Measurements from ENCODE around the gene PCDHGA10. TPM values are rescaled to one million over a fixed set of nuclear protein-coding genes. Genes with fewer than 3 reads are reported as not detected.
"Not testable (repeated sequence)": the region's sequence is repeated elsewhere in the genome, so short reads cannot be mapped to it uniquely, and the experiment has no call there.

The PCDHGA10 gene
- total RNA-seq, 1 donor from 2014 or later = 12.4 TPM

DNA sequence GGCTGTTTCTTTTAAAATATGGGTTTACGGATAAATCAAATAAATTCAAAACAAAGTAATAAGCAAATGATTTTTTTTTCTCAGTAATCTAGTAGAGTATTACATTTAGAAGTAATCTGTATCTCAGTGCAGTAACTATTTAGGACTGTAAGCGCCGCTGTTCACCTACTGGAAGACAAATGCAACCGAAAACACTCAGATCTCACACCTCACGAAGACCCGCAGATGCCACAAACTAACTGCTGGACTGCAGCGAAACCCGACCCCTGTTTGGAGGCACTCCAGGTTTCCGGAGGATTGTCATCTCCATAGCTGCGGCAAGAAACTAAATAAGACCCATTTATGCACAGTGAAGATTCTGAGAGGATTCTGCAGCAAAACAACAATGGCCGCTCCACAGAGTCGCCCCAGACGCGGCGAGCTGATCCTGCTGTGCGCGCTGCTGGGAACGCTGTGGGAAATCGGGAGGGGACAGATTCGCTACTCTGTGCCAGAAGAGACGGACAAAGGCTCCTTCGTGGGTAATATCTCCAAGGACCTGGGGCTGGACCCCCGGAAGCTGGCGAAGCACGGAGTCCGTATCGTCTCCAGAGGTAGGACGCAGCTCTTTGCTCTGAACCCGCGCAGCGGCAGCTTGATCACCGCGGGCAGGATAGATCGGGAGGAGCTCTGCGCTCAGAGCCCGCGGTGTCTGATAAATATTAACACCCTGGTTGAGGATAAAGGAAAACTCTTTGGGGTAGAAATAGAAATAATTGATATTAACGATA lies 20.2 kb upstream of the PCDHGA10 start, which contains the start of gene PCDHGA8:
Gene PCDHGA8 (plus strand): TSS at position 205 of the 770 bp plus-strand sequence. CDS start 181 bp downstream, at position 386.
- DNase-seq (ENCODE audit: extremely low read depth, low read depth, low spot score) = no peak

DNA sequence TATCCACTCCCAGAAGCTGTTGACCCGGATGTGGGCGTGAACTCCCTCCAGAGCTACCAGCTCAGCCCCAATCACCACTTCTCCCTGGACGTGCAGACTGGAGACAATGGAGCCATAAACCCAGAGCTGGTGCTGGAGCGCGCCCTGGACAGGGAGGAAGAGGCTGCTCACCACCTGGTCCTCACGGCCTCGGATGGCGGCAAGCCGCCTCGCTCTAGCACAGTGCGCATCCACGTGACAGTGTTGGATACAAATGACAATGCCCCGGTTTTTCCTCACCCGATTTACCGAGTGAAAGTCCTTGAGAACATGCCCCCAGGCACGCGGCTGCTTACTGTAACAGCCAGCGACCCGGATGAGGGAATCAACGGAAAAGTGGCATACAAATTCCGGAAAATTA lies 19.5 kb upstream of the PCDHGA10 start:
- no peak for DNase-seq (ENCODE audit: extremely low read depth, low read depth, low spot score)

- DNase-seq (ENCODE audit: extremely low read depth, low read depth, low spot score) = not testable (repeated sequence)
Measured at GRCh38 chr5:141394401-141395187, 18.2 kb upstream of the PCDHGA10 start.

DNA sequence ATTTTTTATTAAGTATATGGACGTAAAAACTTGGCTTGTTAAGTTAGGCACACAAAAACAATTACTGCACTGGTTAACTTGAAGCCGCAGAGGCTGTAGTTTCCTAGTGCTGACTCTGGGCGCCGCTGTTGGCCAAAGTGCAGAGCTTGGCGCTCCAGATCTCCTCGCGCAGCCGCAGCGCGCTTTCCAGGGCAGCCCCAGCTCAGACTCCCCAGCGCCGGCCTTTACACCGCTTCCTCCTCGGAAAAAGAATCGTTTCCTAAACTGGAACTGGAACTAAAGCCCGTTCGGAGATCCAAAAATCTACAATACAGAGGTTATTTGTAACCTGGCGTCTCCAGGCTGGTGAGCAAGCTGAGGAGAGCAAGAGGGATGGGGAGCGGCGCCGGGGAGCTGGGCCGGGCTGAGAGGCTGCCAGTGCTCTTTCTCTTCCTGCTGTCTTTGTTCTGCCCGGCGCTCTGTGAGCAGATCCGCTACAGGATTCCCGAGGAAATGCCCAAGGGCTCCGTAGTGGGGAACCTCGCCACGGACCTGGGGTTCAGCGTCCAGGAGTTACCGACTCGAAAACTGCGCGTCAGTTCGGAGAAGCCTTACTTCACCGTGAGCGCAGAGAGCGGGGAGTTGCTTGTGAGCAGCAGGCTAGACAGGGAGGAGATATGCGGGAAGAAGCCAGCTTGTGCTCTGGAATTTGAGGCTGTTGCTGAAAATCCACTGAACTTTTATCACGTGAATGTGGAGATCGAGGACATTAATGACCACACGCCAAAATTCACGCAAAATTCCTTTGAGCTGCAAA lies 14.8 kb upstream of the PCDHGA10 start, which contains the start of gene PCDHGB5:
Gene PCDHGB5 (plus strand): TSS at position 192 of the 796 bp plus-strand sequence. CDS start 181 bp downstream, at position 373.
- not testable (repeated sequence) for DNase-seq (ENCODE audit: extremely low read depth, low read depth, low spot score)

DNA sequence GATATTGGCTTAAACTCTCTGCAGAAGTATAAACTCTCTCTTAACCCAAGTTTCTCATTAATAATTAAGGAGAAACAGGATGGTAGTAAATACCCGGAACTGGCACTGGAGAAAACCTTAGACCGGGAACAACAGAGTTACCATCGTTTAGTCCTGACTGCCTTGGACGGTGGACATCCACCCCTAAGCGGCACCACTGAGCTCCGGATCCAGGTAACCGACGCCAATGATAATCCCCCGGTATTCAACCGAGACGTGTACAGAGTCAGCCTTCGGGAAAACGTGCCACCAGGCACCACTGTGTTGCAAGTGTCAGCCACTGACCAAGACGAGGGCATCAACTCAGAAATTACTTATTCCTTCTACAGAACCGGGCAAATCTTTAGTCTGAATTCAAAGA lies 14.2 kb upstream of the PCDHGA10 start:
- DNase-seq (ENCODE audit: extremely low read depth, low read depth, low spot score) = no peak

DNA sequence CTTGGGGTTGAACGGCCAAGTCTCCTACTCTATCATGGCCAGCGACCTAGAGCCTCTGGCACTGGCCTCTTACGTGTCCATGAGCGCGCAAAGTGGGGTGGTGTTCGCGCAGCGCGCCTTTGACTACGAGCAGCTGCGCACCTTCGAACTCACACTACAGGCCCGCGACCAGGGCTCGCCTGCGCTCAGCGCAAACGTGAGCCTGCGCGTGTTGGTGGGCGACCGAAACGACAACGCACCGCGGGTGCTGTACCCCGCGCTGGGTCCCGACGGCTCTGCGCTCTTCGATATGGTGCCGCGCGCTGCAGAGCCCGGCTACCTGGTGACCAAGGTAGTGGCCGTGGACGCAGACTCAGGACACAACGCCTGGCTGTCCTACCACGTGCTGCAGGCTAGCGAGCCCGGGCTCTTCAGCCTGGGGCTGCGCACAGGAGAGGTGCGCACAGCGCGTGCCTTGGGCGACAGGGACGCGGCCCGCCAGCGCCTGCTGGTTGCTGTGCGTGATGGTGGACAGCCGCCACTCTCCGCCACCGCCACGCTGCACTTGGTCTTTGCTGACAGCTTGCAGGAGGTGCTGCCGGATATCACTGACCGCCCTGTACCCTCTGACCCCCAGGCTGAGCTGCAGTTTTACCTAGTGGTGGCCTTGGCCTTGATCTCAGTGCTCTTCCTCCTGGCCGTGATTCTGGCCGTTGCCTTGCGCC lies 13.1 kb upstream of the PCDHGA10 start:
- DNase-seq (ENCODE audit: extremely low read depth, low read depth, low spot score) = no peak

DNA sequence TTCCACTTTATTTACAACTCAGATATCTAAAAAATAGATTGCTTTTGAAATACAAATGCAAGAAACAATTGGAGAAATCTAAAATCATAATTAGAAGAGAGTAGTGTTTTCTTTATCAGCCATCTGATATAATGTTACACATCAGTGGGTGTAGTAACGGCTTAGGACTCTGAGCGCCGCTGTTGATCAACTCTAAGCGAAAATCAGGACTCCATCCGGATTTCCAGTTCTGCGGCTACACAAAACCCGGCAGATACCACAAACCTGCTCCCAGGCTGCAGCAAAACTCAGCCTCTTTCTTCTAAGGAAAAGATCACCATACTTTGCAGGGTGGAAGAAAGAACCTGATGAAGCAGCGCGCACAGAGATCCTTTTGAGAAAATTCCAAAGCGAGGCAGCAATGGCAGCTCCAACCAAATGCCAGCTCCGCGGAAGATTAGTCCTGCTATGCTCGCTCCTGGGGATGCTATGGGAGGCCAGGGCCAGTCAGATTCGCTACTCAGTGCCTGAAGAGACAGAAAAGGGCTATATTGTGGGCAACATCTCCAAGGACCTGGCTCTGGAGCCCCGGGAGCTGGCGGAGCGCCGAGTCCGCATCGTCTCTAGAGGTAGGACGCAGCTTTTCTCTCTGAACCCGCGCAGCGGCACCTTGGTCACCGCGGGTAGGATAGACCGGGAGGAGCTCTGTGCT lies 10.1 kb upstream of the PCDHGA10 start, which contains the start of gene PCDHGA9:
Gene PCDHGA9 (plus strand): TSS at position 226 of the 691 bp plus-strand sequence. CDS start 175 bp downstream, at position 401.
- DNase-seq (ENCODE audit: extremely low read depth, low read depth, low spot score) = no peak

DNA sequence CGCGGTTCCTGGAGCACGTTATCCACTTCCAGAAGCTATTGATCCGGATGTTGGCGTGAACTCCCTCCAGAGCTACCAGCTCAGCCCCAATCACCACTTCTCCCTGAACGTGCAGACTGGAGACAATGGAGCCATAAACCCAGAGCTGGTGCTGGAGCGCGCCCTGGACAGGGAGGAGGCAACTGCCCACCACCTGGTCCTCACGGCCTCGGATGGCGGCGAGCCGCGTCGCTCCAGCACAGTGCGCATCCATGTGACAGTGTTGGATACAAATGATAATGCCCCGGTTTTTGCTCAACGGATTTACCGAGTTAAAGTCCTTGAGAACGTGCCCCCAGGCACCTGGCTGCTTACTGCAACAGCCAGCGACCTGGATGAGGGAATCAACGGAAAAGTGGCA lies 9.4 kb upstream of the PCDHGA10 start:
- no peak for DNase-seq (ENCODE audit: extremely low read depth, low read depth, low spot score)

DNA sequence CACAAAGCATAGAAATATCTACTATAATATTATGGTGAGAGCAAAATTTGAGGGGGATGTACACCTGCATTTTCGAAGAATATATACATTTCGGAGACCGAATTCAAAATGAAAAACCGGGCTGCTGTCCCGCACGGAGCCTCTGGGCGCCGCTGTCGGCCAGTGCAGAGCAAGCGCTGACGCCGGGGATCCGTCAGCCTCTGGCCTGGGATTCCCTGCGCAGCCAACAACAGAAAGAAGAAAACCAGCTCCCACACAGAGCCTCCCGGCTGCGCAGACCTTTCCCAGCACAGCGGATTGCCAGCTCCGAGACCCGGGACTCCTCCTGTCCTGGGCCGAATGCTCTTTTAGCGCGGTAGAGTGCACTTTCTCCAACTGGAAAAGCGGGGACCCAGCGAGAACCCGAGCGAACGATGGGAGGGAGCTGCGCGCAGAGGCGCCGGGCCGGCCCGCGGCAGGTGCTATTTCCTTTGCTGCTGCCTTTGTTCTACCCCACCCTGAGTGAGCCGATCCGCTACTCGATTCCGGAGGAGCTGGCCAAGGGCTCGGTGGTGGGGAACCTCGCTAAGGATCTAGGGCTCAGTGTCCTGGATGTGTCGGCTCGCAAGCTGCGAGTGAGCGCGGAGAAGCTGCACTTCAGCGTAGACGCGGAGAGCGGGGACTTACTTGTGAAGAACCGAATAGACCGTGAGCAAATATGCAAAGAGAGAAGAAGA lies 4.8 kb upstream of the PCDHGA10 start, which contains the start of gene PCDHGB6:
Gene PCDHGB6 (plus strand): TSS at position 232 of the 716 bp plus-strand sequence. CDS start 182 bp downstream, at position 414.
- not testable (repeated sequence) for DNase-seq (ENCODE audit: extremely low read depth, low read depth, low spot score)

- DNase-seq (ENCODE audit: extremely low read depth, low read depth, low spot score) = no peak
Measured at GRCh38 chr5:141409598-141410306, 3.0 kb upstream of the PCDHGA10 start.

DNA sequence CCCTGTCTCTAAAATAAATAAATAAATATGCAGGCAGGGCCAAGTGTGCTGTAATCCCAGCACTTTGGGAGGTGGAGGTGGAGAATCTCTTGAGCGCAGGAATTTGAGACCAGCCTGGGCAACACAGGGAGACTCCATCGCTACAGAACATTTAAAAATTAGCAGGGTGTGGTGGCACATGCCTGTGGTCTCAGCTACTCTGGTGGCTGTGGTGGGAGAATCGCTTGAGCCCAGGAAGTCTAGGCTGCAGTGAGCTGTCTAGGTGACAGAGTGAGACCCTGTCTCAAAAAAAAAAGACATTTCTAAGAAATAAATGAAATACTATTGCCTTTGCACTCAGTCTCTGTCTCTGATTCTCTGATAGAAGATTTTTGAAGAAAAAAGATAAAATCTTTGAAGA lies 1.2 kb upstream of the PCDHGA10 start:
- no peak for DNase-seq (ENCODE audit: extremely low read depth, low read depth, low spot score)

GRCh38 chr5:141413540-141414069 lies 818 bp downstream of the PCDHGA10 start:
- DNase-seq (ENCODE audit: extremely low read depth, low read depth, low spot score) = no peak

DNA sequence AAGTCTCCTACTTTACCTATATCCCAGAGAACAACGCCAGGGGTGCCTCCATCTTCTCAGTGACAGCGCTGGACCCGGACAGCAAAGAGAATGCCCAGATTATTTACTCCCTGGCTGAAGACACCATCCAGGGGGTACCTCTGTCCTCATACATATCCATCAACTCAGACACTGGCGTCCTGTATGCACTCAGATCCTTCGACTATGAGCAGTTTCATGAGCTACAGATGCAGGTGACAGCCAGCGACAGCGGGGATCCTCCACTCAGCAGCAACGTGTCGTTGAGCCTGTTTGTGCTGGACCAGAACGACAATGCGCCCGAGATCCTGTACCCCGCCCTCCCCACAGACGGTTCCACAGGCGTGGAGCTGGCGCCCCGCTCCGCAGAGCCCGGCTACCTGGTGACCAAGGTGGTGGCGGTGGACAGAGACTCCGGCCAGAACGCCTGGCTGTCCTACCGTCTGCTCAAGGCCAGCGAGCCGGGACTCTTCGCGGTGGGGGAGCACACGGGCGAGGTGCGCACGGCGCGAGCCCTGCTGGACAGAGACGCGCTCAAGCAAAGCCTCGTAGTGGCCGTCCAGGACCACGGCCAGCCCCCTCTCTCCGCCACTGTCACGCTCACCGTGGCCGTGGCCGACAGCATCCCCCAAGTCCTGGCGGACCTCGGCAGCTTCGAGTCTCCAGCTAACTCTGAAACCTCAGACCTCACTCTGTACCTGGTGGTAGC lies 1.9 kb downstream of the PCDHGA10 start:
- DNase-seq (ENCODE audit: extremely low read depth, low read depth, low spot score) = not testable (repeated sequence)

DNA sequence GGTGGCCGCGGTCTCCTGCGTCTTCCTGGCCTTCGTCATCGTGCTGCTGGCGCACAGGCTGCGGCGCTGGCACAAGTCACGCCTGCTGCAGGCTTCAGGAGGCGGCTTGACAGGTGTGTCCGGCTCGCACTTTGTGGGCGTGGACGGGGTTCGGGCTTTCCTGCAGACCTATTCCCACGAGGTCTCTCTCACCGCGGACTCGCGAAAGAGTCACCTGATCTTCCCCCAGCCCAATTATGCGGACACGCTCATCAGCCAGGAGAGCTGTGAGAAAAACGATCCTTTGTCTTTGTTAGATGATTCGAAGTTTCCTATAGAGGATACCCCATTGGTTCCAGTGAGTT lies 2.5 kb downstream of the PCDHGA10 start:
- not testable (repeated sequence) for DNase-seq (ENCODE audit: extremely low read depth, low read depth, low spot score)

- not testable (repeated sequence) for DNase-seq (ENCODE audit: extremely low read depth, low read depth, low spot score)
Measured at GRCh38 chr5:141417494-141418172, 4.8 kb downstream of the PCDHGA10 start, which contains the start of gene PCDHGB7. TSS of gene PCDHGB7 (plus strand) at chr5:141417677. CDS start at chr5:141417860, 183 bp downstream.

DNA sequence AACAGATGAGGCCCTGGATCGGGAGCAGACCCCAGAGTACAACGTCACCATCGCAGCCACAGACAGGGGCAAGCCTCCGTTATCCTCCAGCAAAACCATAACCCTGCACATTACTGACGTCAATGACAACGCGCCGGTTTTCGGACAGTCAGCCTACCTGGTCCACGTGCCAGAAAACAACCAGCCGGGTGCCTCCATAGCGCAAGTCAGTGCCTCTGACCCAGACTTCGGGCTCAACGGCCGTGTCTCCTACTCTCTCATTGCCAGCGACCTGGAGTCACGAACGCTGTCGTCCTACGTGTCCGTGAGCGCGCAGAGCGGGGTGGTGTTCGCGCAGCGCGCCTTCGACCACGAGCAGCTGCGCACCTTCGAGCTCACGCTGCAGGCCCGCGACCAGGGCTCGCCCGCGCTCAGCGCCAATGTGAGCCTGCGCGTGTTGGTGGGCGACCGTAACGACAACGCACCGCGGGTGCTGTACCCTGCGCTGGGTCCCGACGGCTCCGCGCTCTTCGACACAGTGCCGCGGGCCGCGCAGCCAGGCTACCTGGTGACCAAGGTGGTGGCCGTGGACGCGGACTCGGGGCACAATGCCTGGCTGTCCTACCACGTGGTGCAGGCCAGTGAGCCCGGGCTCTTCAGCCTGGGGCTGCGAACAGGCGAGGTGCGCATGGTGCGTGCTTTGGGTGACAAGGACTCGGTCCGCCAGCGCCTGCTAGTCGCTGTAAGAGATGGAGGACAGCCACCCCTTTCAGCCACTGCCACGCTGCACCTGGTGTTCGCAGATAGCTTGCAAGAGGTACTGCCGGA lies 6.5 kb downstream of the PCDHGA10 start:
- DNase-seq (ENCODE audit: extremely low read depth, low read depth, low spot score) = no peak

Data from glomerular endothelial cell (primary cell).